Vagina (tissue), 2 donors: Measurements from ENCODE around the gene MYH9. TPM values are rescaled to one million over a fixed set of nuclear protein-coding genes. Genes with fewer than 3 reads are reported as not detected.
A peak's percentile ranks its signal among the peaks of the same experiment; 100 is the strongest.
"Not testable (repeated sequence)": the region's sequence is repeated elsewhere in the genome, so short reads cannot be mapped to it uniquely, and the experiment has no call there.

ENCODE experiments used
- DNase-seq, 2 donors: peaks; one replicate each; pipeline ENCODE4 v3.0.0-alpha.2; 2017; ENCODE audit errors: extremely low spot score in 2 of 2
- H3K27ac ChIP-seq: fragments of 200-600 bp; sonication (generic); one replicate; pipeline ENCODE4 v1.5.1; 2019
- H3K27me3 ChIP-seq: fragments of 200-600 bp; sonication (generic); one replicate; pipeline ENCODE4 v1.5.1; 2019
- H3K36me3 ChIP-seq, 2 donors: fragments of 200-600 bp; sonication (generic); one replicate each; pipeline ENCODE4 v1.5.1; 2017 to 2019
- H3K4me1 ChIP-seq: fragments of 200-600 bp; sonication (generic); one replicate; pipeline ENCODE4 v1.5.1; 2019
- H3K4me3 ChIP-seq, 2 donors: fragments of 200-600 bp; sonication (generic); 1 replicate in 1 of 2; 2 replicates in 1 of 2; pipeline ENCODE4 v1.5.1; 2016 to 2019
- H3K9me3 ChIP-seq: fragments of 200-600 bp; sonication (generic); one replicate; pipeline ENCODE4 v1.5.1; 2019
- POLR2A ChIP-seq, 2 donors: fragments of 450-650 bp; IDR thresholded peaks; one replicate each; pipeline ENCODE4 v1.6.1; 2017; ENCODE audit warnings: antibody characterized with exemption in 2 of 2, mild to moderate bottlenecking in 2 of 2, moderate library complexity in 2 of 2
- POLR2AphosphoS5 ChIP-seq, 2 donors: sonication (generic); formaldehyde crosslinking; IDR thresholded peaks; one replicate each; pipeline ENCODE4 v1.9.0; 2017; ENCODE audit warnings: antibody characterized with exemption in 2 of 2, mild to moderate bottlenecking in 2 of 2, low read depth in 1 of 2; ENCODE audit not compliant: insufficient read depth in 1 of 2
- intact Hi-C: fragments of 100-400 bp; cut with DNase I; formaldehyde crosslinking; loops from one replicate; pipeline ENCODE4 v1.15.1; 2023
- total RNA-seq: library from RNA; depleted of rRNA; stranded (reverse); fragments of >200 nt; gene quantifications from one replicate; pipeline ENCODE4 v1.2.3, GENCODE V29; 2016
- TF ChIP-seq, protein P1 (sequence below), 3 experiments: fragments of 450-650 bp in 2 of 3; fragments of 200-600 bp in 1 of 3; sonication (generic) in 1 of 3; IDR thresholded peaks; one replicate each; pipeline ENCODE4 v1.5.1; 2017 to 2019; ENCODE audit warnings: antibody characterized with exemption in 3 of 3, mild to moderate bottlenecking in 2 of 3, moderate library complexity in 2 of 3

The MYH9 gene
- total RNA-seq, 1 donor from 2014 or later = 333 TPM

DNA sequence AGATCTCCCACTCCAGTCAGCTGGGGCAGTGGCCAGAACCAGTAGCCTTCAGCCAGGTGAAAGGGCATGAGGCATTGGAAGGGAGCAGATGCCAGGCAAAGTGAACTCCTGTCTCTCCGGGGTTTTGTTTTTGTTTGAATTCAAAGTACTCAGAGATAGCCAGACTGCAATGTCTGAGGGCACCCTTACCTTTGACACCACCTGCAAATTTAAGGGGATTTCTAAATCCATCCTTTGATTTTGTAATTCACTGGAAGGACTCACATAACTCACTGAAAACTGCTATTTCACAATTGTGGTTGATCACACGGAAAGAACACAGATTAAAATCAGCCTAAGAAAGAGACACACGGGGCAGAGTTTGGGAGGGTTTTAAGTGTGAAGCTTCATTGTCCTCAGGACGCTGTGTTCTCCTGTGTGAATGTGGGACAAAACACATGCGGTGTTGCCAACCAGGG, 124.5 kb downstream of the MYH9 start:
- H3K27me3 ChIP-seq, H3K4me3 ChIP-seq, H3K9me3 ChIP-seq, intact Hi-C loops, H3K36me3 ChIP-seq, H3K27ac ChIP-seq: not testable (repeated sequence)
- peak in 1 of 2 donors; percentile 10 for TF ChIP-seq POLR2AphosphoS5 (IDR thresholded peaks at IDR 0.05; ENCODE audit: insufficient read depth in 1 of 2, low read depth in 1 of 2)
- peaks cover 15% of the 10 kb centered on the region for H3K4me1 ChIP-seq
- DNase-seq = peak in 1 of 2 donors; percentile 89

DNA sequence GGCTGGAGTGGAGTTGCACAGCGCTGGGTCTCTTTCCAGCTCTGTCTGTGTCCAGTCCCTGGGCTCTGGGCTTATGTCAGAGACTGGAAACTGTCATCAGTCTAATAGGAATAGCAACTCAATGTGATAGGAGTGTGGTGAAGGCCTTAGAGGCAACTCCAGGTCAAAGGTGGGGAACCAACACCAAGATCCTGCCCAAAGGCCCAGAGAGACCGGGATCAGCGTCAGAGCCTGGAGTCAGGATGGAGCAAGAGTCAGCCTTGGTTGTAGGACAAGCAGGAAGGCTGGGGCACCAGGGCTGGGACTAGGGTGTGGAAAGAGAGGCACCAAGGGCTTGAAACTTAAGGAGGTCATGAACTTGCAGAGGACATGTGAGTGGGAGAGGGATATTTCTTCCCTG, 125.5 kb downstream of the MYH9 start:
- H3K9me3 ChIP-seq, H3K4me3 ChIP-seq, H3K27me3 ChIP-seq, intact Hi-C loops, H3K27ac ChIP-seq, H3K36me3 ChIP-seq: not testable (repeated sequence)
- H3K4me1 ChIP-seq = peaks cover 15% of the 10 kb centered on the region
- peak in 1 of 2 donors; percentile 81 for DNase-seq

DNA sequence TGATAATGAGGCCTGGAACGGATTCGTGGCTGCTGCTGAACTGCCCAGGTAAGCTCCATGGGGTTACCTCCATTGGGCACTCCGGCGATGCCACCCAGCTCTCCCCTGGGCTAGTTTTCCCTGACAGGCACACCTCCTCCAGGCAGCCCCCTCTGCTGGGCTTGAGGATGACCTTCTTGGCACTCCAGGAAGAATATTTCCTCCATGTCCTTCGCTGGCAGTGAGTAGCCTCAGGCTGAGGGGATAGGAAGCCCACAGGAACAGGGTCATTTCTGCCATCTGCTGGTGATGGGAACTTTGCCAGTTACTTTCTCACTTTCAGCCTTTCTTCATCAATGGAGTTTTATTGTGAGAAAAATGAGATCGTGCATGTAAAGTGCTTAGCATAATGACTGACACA, 126.1 kb downstream of the MYH9 start:
- peak in 1 of 2 donors; percentile 77 for DNase-seq
- intact Hi-C loops, H3K36me3 ChIP-seq, H3K9me3 ChIP-seq, H3K27ac ChIP-seq, H3K27me3 ChIP-seq, H3K4me3 ChIP-seq: not testable (repeated sequence)
- H3K4me1 ChIP-seq = peaks cover 15% of the 10 kb centered on the region

DNA sequence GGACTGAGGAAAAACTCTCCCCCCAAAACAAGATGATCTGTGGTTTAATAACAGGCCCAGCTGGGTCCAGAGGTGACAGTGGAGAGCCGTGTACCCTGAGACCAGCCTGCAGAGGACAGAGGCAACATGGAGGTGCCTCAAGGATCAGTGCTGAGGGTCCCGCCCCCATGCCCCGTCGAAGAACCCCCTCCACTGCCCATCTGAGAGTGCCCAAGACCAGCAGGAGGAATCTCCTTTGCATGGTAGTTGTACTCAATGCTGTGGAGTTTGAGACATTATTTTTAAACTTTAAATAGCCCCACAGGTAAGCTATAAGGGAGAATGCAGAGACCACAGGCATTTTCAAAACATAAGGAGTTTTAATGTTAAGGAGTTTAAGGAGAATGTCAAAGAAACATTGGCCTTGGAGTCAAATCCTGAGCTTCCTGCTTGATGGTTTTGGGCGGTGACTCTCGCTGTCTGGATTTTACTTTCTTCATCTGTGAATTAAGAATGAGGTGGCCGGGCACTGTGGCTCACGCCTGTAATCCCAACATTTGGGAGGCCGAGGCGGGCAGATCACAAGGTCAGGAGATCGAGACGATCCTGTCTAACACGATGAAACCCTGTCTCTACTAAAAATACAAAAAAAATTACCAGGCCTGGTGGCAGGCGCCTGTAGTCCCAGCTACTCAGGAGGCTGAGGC, 128.0 kb downstream of the MYH9 start:
- intact Hi-C loops = no loop called here
- Histone ChIP-seq H3K9me3 (no peaks in the 10 kb centered on the region), H3K4me3 (no peak overlapping the region), H3K36me3 (no peaks in the 10 kb centered on the region), H3K27me3 (no peaks in the 10 kb centered on the region), H3K27ac (peak overlapping the region; percentile 65), H3K4me1 (peaks cover 28% of the 10 kb centered on the region)
- TF ChIP-seq POLR2AphosphoS5 (IDR thresholded peaks at IDR 0.05; ENCODE audit: insufficient read depth in 1 of 2, low read depth in 1 of 2) (no peak), POLR2A (IDR thresholded peaks at IDR 0.05) (no peak)
- TF ChIP-seq, protein P1, sequence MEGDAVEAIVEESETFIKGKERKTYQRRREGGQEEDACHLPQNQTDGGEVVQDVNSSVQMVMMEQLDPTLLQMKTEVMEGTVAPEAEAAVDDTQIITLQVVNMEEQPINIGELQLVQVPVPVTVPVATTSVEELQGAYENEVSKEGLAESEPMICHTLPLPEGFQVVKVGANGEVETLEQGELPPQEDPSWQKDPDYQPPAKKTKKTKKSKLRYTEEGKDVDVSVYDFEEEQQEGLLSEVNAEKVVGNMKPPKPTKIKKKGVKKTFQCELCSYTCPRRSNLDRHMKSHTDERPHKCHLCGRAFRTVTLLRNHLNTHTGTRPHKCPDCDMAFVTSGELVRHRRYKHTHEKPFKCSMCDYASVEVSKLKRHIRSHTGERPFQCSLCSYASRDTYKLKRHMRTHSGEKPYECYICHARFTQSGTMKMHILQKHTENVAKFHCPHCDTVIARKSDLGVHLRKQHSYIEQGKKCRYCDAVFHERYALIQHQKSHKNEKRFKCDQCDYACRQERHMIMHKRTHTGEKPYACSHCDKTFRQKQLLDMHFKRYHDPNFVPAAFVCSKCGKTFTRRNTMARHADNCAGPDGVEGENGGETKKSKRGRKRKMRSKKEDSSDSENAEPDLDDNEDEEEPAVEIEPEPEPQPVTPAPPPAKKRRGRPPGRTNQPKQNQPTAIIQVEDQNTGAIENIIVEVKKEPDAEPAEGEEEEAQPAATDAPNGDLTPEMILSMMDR (IDR thresholded peaks at IDR 0.05) = no peak
- peak in 1 of 2 donors; percentile 71 for DNase-seq

DNA sequence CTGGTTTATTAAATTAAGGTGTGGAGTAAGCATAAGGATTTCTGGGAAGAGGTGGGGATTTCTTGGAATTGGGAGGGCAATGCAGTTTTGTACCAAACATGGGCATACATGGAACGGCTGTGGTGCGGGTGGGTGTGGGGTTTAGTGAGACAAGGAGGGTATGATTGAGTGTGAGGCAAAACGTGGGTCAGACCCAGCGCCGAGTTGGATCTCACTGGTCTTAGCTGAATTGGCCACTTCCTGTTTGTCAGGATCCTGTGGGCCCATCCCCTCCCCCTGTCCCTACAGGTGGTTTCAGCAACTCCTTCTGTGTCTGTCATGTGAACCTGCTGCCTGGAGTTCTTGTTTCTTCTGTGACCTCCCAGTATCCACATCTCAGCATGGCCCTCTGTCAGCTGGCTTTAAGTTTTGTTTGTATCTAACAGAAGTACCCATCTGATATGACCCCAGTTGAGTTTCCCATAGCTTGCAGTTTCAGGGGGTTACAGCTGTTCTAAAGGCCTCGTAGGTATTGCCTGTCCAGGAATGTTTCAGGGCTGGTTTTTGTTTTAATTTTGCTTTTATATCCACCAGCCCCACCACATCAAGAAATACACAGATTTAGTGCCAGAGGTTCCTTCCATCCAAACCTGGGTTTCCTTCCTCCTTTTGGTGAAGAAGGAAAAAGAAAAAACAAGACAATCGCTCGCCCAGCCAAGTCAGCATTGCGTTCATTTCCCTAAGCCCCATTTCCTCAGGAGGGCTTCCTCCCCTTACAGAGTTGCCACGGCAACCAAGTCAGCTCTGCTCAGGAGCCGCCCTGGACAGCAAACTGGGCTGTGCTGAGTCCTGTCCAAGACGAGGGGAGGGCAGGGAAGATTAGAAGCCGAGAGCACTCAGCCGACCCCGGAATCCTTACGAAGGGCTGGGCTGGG, 128.8 kb downstream of the MYH9 start:
- no peak for TF ChIP-seq POLR2A (IDR thresholded peaks at IDR 0.05)
- TF ChIP-seq, protein P1 (IDR thresholded peaks at IDR 0.05) = no peak
- Histone ChIP-seq H3K4me3 (no peak overlapping the region), H3K4me1 (peaks cover 36% of the 10 kb centered on the region), H3K27me3 (no peaks in the 10 kb centered on the region), H3K36me3 (no peaks in the 10 kb centered on the region), H3K27ac (peak overlapping the region; percentile 65), H3K9me3 (no peaks in the 10 kb centered on the region)
- intact Hi-C loops = no loop called here
- DNase-seq = peak in 1 of 2 donors; percentile 86

DNA sequence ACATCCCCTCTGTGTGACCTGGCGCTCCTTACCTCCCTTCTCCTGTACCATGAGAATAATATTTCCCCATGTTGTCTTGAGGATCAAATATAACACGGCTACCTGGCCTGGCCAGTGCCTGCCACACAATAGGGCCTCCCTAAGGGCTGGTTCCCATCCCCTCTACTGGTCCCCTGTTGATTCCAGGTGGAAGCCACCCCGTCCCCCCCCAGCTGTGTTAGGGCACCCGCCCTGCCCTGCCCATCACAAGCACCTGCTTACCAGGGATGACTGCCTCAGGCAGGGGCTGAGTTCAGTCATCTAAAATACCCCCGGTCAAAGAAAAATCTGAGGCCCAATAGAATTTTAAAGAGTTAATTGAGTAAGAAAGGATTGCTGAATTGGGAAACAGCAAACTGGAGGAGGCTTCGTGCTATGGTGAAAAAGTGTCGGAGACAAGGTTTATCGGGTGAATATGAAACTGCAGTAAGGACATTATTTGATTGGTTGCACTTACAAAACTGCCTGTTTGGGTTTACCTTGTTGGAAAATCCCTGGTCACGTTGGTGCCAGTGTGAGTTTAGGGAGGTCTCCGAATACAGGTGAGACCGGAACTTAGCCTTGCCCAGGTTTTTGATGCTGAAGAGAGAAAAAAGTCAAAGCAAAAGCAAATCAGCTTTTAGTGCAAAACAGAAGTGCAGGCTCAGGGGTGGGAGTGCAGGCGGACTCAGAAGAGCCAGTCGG, 129.7 kb downstream of the MYH9 start:
- no peaks in the 10 kb centered on the region for H3K27me3 ChIP-seq
- intact Hi-C loops = no loop called here
- TF ChIP-seq, protein P1 (IDR thresholded peaks at IDR 0.05) = no peak
- no peak for TF ChIP-seq POLR2AphosphoS5 (IDR thresholded peaks at IDR 0.05; ENCODE audit: insufficient read depth in 1 of 2, low read depth in 1 of 2)
- no peak for TF ChIP-seq POLR2A (IDR thresholded peaks at IDR 0.05)
- peak overlapping the region; percentile 65 for H3K27ac ChIP-seq
- H3K36me3 ChIP-seq = no peaks in the 10 kb centered on the region
- peaks cover 45% of the 10 kb centered on the region for H3K4me1 ChIP-seq
- no peaks in the 10 kb centered on the region for H3K9me3 ChIP-seq
- peak in 1 of 2 donors; percentile 79 for DNase-seq
- H3K4me3 ChIP-seq = no peak overlapping the region
